Subcutaneous adipose tissue (tissue), 4 donors: Measurements from ENCODE around the gene SEC62. TPM values are rescaled to one million over a fixed set of nuclear protein-coding genes. Genes with fewer than 3 reads are reported as not detected.

Experiments used
- CTCF ChIP-seq: fragments of 450-650 bp; IDR thresholded peaks from one replicate; pipeline ENCODE4 v1.5.1; 2016; ENCODE audit warnings: low read depth, mild to moderate bottlenecking, control low read depth, antibody characterized with exemption, moderate library complexity
- total RNA-seq, 4 donors: library from RNA; depleted of rRNA; stranded (reverse); fragments of >200 nt; gene quantifications; one replicate each; pipeline ENCODE4 v1.1.0, GENCODE V29; 2016

The SEC62 gene
- total RNA-seq, 4 donors from 2014 or later, result 57.8 to 104 (median 86.1) TPM

DNA sequence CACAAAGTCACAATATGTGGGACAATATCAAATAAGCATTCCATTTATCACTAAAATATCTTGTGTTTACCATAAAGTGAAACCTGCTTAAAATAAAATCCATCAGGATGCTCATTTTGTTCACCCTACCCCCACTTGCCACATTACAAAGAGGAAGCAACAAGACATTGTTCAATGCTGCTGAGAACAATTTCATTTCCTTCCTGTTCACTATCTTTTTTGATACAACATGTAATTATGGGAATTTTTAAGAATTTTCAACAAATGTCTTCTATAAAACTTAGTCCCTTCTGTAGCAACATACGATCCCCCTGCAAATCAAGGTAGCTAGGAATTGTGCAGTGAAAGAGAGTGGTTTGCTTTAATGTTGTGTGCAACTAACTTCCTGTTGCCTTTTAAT is 36.3 kb downstream of the SEC62 start:
- no peak for TF ChIP-seq CTCF

DNA sequence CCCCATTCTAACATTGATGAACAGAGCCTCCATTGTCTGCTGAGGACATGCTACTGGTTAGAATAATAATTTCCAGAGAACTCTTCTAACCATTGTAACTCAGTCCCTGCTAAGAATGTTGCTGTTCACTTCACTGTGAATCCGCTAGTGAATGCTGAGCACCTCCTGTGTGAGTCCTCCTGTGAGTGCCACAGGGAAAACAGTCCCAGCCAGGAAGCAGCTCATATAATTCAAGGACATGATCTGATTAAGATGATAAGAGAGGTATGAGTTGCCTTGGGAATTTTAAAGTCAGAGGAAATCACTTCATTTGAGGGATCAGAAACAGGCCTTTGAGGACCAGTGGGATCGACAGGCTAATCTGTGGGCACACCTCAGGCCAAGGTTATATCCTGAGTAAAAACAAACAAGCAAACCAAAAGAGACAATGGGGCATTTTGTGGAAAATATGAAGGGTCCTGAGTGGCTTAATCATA is 37.3 kb downstream of the SEC62 start:
- no peak for TF ChIP-seq CTCF

GRCh38 chr3:170007031-170007663 is 40.5 kb downstream of the SEC62 start:
- TF ChIP-seq CTCF, result no peak

- no peak for TF ChIP-seq CTCF
Measured at GRCh38 chr3:170010498-170010897, 43.9 kb downstream of the SEC62 start.

DNA sequence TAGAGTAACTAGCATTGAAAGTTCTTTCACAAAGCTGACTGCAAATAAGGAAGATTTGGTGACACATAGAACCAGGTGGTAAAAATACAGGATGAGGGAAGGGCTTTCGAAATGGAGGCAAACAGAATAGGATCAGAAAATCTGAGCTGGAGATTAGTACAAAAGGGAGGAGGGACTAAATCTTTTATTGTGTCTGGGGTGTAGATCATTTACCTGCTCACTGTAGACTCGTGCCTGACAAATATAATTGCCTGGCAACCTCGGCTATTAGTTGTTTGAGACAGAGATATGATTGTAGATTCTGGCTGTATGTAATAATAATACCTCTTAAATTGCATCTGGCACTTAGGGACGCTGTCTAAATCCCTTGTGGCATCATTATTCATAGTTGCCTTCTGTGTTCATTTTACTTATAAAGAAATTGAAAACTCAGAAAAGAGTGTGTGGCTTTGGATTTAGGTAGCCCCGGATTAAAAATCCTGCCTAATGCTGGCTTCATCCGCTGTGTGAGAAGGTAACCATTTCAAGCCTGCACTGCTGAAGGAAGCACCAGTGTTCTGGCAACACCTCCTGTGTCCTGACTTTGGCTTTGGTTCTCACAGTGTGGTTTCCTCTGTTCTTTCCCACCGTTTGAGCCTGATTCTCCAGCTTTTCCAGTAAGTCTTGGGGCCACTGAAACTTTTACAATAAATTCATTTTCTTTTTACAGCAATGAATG is 46.2 kb downstream of the SEC62 start:
- TF ChIP-seq CTCF, result no peak

DNA sequence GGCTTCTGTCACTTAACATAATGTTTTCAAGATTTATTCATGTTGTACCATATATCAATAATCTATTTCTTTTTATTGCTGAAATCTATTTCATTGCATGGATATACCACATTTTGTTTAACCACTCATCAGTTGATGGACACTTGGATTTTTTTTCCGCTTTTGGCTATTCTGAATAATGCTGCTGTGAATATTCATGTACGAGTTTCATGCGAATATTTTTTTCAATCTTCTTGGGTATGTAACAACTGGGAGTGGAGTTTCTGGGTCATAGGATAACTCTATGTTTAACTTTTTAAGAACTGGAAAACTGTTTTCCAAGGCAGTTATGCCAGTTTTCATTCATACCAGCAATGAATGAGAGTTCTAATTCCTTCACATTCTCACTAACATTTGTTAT is 49.5 kb downstream of the SEC62 start:
- TF ChIP-seq CTCF, result no peak

GRCh38 chr3:170021083-170021482 is 54.5 kb downstream of the SEC62 start:
- TF ChIP-seq CTCF, result no peak
